HepG2 (cell line): ENCODE data around the gene TRIM25. TPM values are rescaled to one million over a fixed set of nuclear protein-coding genes. Genes with fewer than 3 reads are reported as not detected.

Experiments
- AGO2 ChIP-seq: fragments of 200-400 bp; formaldehyde crosslinking; optimal IDR thresholded peaks from 2 replicates; pipeline ENCODE3; 2017; ENCODE audit warnings: mild to moderate bottlenecking, low read depth, low read length, moderate library complexity
- ARID2 ChIP-seq: sonication (generic); formaldehyde crosslinking; IDR thresholded peaks from 2 replicates; pipeline ENCODE4 v1.8.1; 2022; ENCODE audit warnings: mild to moderate bottlenecking, missing genetic modification reagents, borderline replicate concordance
- ASH2L ChIP-seq: fragments of 300-600, 200-600 bp; sonication (generic); IDR thresholded peaks from 2 replicates; pipeline ENCODE4 v1.7.0; 2017; ENCODE audit warnings: low read depth, mild to moderate bottlenecking, moderate library complexity, mixed read lengths, low read length; ENCODE audit not compliant: insufficient read length
- ATRX ChIP-seq: sonication (generic); formaldehyde crosslinking; IDR thresholded peaks from 2 replicates; pipeline ENCODE4 v1.4.0; 2020; ENCODE audit warnings: missing genetic modification reagents, borderline replicate concordance
- FOXJ3 ChIP-seq: sonication (generic); formaldehyde crosslinking; IDR thresholded peaks from 2 replicates; pipeline ENCODE4 v1.4.0; 2020; ENCODE audit warnings: missing genetic modification reagents, mild to moderate bottlenecking, borderline replicate concordance
- HBP1 ChIP-seq: IDR thresholded peaks from 2 replicates; pipeline ENCODE4 v1.6.1; 2016; ENCODE audit warnings: low read depth, control low read depth
- HES4 ChIP-seq: sonication (generic); formaldehyde crosslinking; IDR thresholded peaks from 2 replicates; pipeline ENCODE4 v1.9.0; 2021; ENCODE audit warnings: mild to moderate bottlenecking, missing genetic modification reagents, borderline replicate concordance
- IRF9 ChIP-seq: sonication (generic); formaldehyde crosslinking; IDR thresholded peaks from 2 replicates; pipeline ENCODE4 v1.8.0; 2022; ENCODE audit warnings: missing genetic modification reagents, mild to moderate bottlenecking, borderline replicate concordance
- ISL2 ChIP-seq: sonication (generic); formaldehyde crosslinking; IDR thresholded peaks from 2 replicates; pipeline ENCODE4 v1.5.0; 2020; ENCODE audit warnings: missing genetic modification reagents
- MAZ ChIP-seq, 2 experiments: sonication (generic) in 1 of 2; formaldehyde crosslinking in 1 of 2; IDR thresholded peaks; 2 replicates each; pipeline versions ENCODE4 v1.5.0 to v1.6.1; 2012 to 2020; ENCODE audit warnings: low read depth in 2 of 2, mild to moderate bottlenecking in 2 of 2, borderline replicate concordance in 1 of 2, improper control_type of control experiment in 1 of 2, low read length in 1 of 2, missing genetic modification reagents in 1 of 2, moderate library complexity in 1 of 2
- MEIS2 ChIP-seq: sonication (generic); formaldehyde crosslinking; IDR thresholded peaks from 2 replicates; pipeline ENCODE4 v1.9.0; 2021; ENCODE audit warnings: mild to moderate bottlenecking, missing genetic modification reagents
- POLR2A ChIP-seq, 2 experiments: IDR thresholded peaks; 2 replicates each; pipeline ENCODE4 v1.6.1; 2011; ENCODE audit warnings: low read depth in 2 of 2, low read length in 2 of 2, mild to moderate bottlenecking in 1 of 2, moderate library complexity in 1 of 2; ENCODE audit not compliant: insufficient read depth in 1 of 2
- RARA ChIP-seq: IDR thresholded peaks from 2 replicates; pipeline ENCODE4 v1.6.1; 2016; ENCODE audit warnings: missing genetic modification reagents, missing compliant biosample characterization
- TBX3 ChIP-seq: fragments of 450-650 bp; IDR thresholded peaks from 2 replicates; pipeline ENCODE4 v1.6.1; 2017; ENCODE audit warnings: antibody characterized with exemption, mild to moderate bottlenecking, inconsistent platforms, borderline replicate concordance
- TEAD3 ChIP-seq: optimal IDR thresholded peaks from 2 replicates; pipeline ENCODE3; 2016; ENCODE audit warnings: borderline replicate concordance
- ZBTB4 ChIP-seq: sonication (generic); formaldehyde crosslinking; IDR thresholded peaks from 2 replicates; pipeline ENCODE4 v1.4.0; 2020; ENCODE audit warnings: missing genetic modification reagents, mild to moderate bottlenecking, borderline replicate concordance
- ZFYVE20 ChIP-seq: sonication (generic); formaldehyde crosslinking; IDR thresholded peaks from 2 replicates; pipeline ENCODE4 v1.8.0; 2023; ENCODE audit warnings: low read depth, mild to moderate bottlenecking, moderate library complexity, missing genetic modification reagents, borderline replicate concordance
- ZNF530 ChIP-seq: sonication (generic); formaldehyde crosslinking; IDR thresholded peaks from 2 replicates; pipeline ENCODE4 v1.5.0; 2020; ENCODE audit warnings: low read depth, mild to moderate bottlenecking, missing genetic modification reagents
- ZNF547 ChIP-seq: sonication (generic); formaldehyde crosslinking; IDR thresholded peaks from 2 replicates; pipeline ENCODE4 v1.5.1; 2020; ENCODE audit warnings: mild to moderate bottlenecking, missing genetic modification reagents
- ZNF614 ChIP-seq: IDR thresholded peaks from 2 replicates; pipeline ENCODE4 v1.6.1; 2018; ENCODE audit warnings: missing biosample characterization, missing genetic modification reagents, inconsistent platforms, borderline replicate concordance
- ZNF788 ChIP-seq: sonication (generic); formaldehyde crosslinking; IDR thresholded peaks from 2 replicates; pipeline ENCODE4 v1.5.0; 2020; ENCODE audit warnings: mild to moderate bottlenecking, missing genetic modification reagents, borderline replicate concordance
- polyA plus RNA-seq, 8 experiments: library from polyadenylated mRNA; depleted of rRNA in 3 of 8; stranded (reverse) in 7 of 8; unstranded in 1 of 8; fragments of >200 nt; fragmentation: Illumina TruSeq in 4 of 8; extraction: Trizol in 4 of 8; gene quantifications; 2 replicates each; pipeline versions ENCODE4 v1.2.1 to v1.2.3, GENCODE V29; 2011 to 2016; ENCODE audit warnings: low read depth in 4 of 8, missing spikeins in 1 of 8, mixed read lengths in 1 of 8; ENCODE audit not compliant: insufficient read depth in 1 of 8
- total RNA-seq, 5 experiments: library from RNA; depleted of rRNA; stranded (reverse); fragments of >200 nt; fragmentation: Illumina TruSeq; extraction: Trizol; gene quantifications; 2 replicates each; pipeline ENCODE4 v1.2.3, GENCODE V29; 2016; ENCODE audit warnings: low read depth in 1 of 5
- TF ChIP-seq, protein P1 (sequence below): sonication (generic); formaldehyde crosslinking; IDR thresholded peaks from 2 replicates; pipeline ENCODE4 v1.5.0; 2020; ENCODE audit warnings: missing genetic modification reagents

The TRIM25 gene
- total and polyA plus RNA-seq, 2 of the 13 experiments (the other 11 are each of a cell fraction or from before 2014, with no cell fraction given): 30.8 to 42.2 TPM

DNA sequence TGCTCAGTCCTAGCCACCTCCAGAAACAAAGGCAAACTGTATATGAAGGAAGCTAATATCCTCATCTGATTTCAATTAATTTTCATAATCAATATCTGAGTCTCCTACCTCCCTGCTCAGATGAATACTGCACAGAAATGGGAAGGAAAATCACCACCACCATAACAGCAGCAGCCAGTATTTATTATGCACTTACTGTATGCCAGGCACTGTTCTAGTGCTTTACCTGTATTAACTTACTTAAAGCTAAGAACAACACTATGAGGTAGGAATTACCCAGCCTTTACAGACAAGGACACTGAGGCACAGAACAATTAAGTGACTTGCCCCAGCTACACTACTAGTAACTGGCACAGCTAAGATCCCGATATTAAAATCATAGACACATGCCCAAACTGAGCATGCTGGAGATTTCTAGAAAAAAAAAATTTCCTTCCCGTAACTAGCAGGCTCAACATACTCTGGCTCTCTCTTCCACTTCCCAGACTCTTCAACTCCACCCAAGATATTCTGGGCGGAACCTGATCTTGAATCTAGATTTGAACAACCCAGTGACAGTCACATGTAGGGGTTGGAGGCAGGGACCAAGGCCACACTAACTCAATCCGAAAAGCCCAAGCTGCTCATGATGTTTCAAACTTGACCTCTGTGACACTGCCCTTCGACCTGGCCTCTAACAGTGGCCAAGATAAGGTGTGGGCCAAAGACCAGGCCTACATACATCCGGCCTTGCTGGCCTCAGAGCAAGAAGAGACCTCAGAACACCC, 3.9 kb downstream of the TRIM25 start (continued):
- TF ChIP-seq ZFYVE20 (CRISPR knock-in tag): no peak
- TF ChIP-seq MEIS2 (CRISPR knock-in tag): 0 out of 2 replicates have a peak, but pooled peaks have one; percentile 29
- no peak for TF ChIP-seq ZBTB4 (CRISPR knock-in tag)
- TF ChIP-seq MAZ (IDR thresholded peaks at IDR 0.05; ENCODE audit: borderline replicate concordance, low read depth, low read length): no peak
- no peak for TF ChIP-seq MAZ (CRISPR knock-in tag; IDR thresholded peaks at IDR 0.05; ENCODE audit: low read depth)
- no peak for TF ChIP-seq ASH2L
- TF ChIP-seq TBX3: no peak
- TF ChIP-seq, protein P1, sequence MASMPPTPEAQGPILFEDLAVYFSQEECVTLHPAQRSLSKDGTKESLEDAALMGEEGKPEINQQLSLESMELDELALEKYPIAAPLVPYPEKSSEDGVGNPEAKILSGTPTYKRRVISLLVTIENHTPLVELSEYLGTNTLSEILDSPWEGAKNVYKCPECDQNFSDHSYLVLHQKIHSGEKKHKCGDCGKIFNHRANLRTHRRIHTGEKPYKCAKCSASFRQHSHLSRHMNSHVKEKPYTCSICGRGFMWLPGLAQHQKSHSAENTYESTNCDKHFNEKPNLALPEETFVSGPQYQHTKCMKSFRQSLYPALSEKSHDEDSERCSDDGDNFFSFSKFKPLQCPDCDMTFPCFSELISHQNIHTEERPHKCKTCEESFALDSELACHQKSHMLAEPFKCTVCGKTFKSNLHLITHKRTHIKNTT (CRISPR knock-in tag): no peak
- TF ChIP-seq ZNF788 (CRISPR knock-in tag): peak; percentile 74; the same call in 1 of the 2 replicates
- no peak for TF ChIP-seq ZNF530 (CRISPR knock-in tag)
- TF ChIP-seq ATRX: no peak
- no peak for TF ChIP-seq ZNF614 (CRISPR knock-in tag)
- peak; percentile 62 for TF ChIP-seq TEAD3 (CRISPR knock-in tag)
- peak; percentile 52; the same call in 1 of the 2 replicates for TF ChIP-seq ZNF547 (CRISPR knock-in tag)
- no peak for TF ChIP-seq HES4 (CRISPR knock-in tag)
- TF ChIP-seq ARID2 (CRISPR knock-in tag): no peak
- TF ChIP-seq AGO2: no peak
- peak; percentile 95 for TF ChIP-seq RARA (CRISPR knock-in tag)
- TF ChIP-seq POLR2A (IDR thresholded peaks at IDR 0.05; ENCODE audit: insufficient read depth in 1 of 2, low read depth in 2 of 2, low read length in 2 of 2): no peak
- peak; percentile 13; the same call in 1 of the 2 replicates for TF ChIP-seq FOXJ3 (CRISPR knock-in tag)
- 0 out of 2 replicates have a peak, but pooled peaks have one; percentile 52 for TF ChIP-seq HBP1 (CRISPR knock-in tag)
- no peak for TF ChIP-seq IRF9 (CRISPR knock-in tag)
- TF ChIP-seq ISL2 (CRISPR knock-in tag): no peak
